Measurements from ENCODE around the gene PDHX.
"Not testable (repeated sequence)": the region's sequence is repeated elsewhere in the genome, so short reads cannot be mapped to it uniquely, and the experiment has no call there.

PDHX gene

GRCh38 chr11:34997952-34998528, 81.6 kb downstream of the PDHX start:
- no peak for DNase-seq

GRCh38 chr11:34999453-34999852, 83.0 kb downstream of the PDHX start:
- no peak for DNase-seq

- no peak for DNase-seq
These were observed 86.8 kb downstream of the PDHX start for GRCh38 chr11:35003186-35003585.

GRCh38 chr11:35003658-35004057, 87.2 kb downstream of the PDHX start:
- no peak for DNase-seq

- no peak for DNase-seq
These were observed 88.8 kb downstream of the PDHX start for GRCh38 chr11:35005141-35005780.

GRCh38 chr11:35006389-35007128, 90.1 kb downstream of the PDHX start:
- no peak for DNase-seq

- DNase-seq: no peak
These were observed 90.9 kb downstream of the PDHX start for GRCh38 chr11:35007277-35007676.

GRCh38 chr11:35009191-35009943, 92.9 kb downstream of the PDHX start:
- DNase-seq: no peak

- no peak for DNase-seq
These were observed 93.5 kb downstream of the PDHX start for GRCh38 chr11:35009944-35010342.

- no peak for DNase-seq
These were observed 94.2 kb downstream of the PDHX start for GRCh38 chr11:35010654-35011053.

- DNase-seq: no peak
These were observed 95.0 kb downstream of the PDHX start for GRCh38 chr11:35011389-35011788.

- DNase-seq: no peak
These were observed 95.5 kb downstream of the PDHX start for GRCh38 chr11:35011944-35012343.

GRCh38 chr11:35012467-35013191, 96.2 kb downstream of the PDHX start:
- DNase-seq: no peak

- DNase-seq: no peak
These were observed 97.3 kb downstream of the PDHX start for GRCh38 chr11:35013514-35014233.

- DNase-seq: no peak
These were observed 97.9 kb downstream of the PDHX start for GRCh38 chr11:35014346-35014745.

GRCh38 chr11:35015621-35016387, 99.4 kb downstream of the PDHX start:
- no peak for DNase-seq

- no peak for DNase-seq
These were observed 100.5 kb downstream of the PDHX start for GRCh38 chr11:35016916-35017315.

- no peak for DNase-seq
These were observed 101.3 kb downstream of the PDHX start for GRCh38 chr11:35017528-35018342.

GRCh38 chr11:35021589-35021988, 105.2 kb downstream of the PDHX start:
- DNase-seq: no peak

- not testable (repeated sequence) for DNase-seq
These were observed 107.5 kb downstream of the PDHX start for GRCh38 chr11:35023940-35024339.
